WI38 (cell line): ENCODE measurements around the gene CKAP2L.

ENCODE experiments used
- H3K4me3 ChIP-seq: 2 replicates; pipeline ENCODE4 v1.5.1; 2011; ENCODE audit warnings: low read depth, mild to moderate bottlenecking, control low read depth, low read length
- TF ChIP-seq, protein P1 (sequence below): IDR thresholded peaks from 2 replicates; pipeline ENCODE4 v1.5.1; 2012; ENCODE audit warnings: low read depth, mild to moderate bottlenecking, control low read depth, low read length

CKAP2L gene

DNA sequence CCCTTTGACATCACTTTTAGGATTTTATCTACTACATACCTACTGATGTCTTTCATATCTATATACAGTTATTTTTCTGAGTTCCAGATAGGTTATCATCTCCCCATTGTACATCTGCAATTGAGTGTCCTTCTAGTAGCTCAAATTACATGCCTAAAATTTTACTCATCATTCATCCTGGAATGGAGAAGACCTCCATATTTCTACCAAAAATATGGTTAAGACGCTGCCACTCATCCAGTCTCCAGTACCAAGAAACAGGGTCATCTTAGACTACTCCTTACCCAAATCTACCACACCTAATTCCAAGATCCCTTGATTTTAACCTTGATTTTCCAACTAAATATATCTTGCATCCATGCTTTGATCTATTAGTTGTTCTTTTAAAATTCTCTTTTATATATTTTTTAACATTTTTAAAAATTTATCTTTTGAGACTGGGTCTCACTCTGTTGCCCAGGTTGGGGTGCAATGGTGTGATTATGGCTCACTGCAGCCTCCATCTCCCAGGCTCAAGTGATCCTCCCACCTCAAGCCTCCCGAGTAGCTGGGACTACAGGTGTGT lies 8.6 kb upstream of the CKAP2L start:
- TF ChIP-seq, protein P1, sequence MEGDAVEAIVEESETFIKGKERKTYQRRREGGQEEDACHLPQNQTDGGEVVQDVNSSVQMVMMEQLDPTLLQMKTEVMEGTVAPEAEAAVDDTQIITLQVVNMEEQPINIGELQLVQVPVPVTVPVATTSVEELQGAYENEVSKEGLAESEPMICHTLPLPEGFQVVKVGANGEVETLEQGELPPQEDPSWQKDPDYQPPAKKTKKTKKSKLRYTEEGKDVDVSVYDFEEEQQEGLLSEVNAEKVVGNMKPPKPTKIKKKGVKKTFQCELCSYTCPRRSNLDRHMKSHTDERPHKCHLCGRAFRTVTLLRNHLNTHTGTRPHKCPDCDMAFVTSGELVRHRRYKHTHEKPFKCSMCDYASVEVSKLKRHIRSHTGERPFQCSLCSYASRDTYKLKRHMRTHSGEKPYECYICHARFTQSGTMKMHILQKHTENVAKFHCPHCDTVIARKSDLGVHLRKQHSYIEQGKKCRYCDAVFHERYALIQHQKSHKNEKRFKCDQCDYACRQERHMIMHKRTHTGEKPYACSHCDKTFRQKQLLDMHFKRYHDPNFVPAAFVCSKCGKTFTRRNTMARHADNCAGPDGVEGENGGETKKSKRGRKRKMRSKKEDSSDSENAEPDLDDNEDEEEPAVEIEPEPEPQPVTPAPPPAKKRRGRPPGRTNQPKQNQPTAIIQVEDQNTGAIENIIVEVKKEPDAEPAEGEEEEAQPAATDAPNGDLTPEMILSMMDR = no peak
- no peak overlapping the region for H3K4me3 ChIP-seq

DNA sequence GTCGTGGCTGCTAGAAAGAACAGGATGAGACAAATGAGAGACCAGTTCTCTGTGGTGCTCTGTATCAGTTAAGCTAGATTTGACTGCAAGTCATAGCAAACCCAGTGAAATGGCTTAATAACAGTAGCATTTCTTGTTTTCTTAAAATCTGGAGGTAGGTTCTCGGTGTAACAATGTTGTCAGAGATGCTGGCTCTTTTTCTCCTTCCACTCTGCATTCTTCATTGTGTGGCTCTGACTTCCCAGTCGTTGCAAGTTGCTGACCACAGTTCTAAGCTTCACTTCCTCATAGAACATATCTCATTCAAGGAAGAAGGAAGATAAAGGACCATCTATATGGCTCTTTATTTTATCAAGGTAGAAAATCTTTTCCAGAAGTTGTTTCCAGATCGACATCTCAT lies 7.9 kb upstream of the CKAP2L start:
- no peak overlapping the region for H3K4me3 ChIP-seq
- TF ChIP-seq, protein P1 = no peak

DNA sequence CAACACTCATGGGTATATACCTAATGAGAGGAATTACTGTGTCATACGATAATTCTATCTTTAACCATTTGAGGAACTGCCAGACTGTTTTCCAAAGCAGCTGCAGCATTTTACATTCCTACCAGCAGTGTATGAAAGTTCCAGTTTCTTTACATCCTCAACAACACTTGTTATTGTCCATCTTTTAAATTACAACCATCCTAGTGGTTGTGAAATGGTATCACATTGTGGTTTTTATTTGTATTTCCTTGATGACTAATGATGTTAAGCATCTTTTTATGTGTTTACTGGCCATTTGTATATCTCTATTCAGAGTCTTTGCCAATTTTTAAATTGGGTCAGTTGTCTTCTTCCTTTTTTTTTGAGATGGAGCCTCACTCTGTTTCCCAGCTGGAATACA lies 4.0 kb upstream of the CKAP2L start:
- TF ChIP-seq, protein P1 = peak; percentile 28; the same call in 1 of the 2 replicates

DNA sequence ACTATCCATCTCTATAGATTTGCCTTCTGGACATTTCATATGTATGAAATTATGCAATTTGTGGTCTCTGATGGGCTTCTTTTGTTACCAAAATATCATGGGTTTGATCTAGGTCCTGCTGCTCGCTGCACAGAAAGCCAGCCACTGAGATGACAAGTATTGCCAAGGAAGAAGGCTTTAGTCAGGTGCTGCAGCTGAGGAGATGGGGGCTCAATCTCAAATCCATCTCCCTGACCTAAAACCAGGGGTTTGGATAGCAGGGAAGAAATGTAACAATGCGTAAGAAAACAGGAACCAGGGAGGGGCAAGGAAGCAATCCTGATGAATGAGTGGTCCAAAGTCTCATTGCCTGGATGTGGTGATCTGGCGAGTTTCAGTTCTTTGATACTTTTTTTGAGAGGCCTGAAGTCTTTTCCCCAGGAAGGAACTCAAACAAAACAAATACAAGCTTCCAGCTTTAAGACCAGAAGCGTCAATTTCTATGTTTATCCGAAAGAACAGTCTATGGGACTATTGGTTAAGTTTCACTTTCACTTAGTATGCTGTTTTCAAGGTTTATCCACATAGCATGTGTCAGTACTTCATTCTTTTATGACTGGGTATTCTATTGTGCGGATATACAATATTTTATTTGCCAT lies 3.4 kb upstream of the CKAP2L start:
- peak overlapping the region; percentile 31 for H3K4me3 ChIP-seq
- TF ChIP-seq, protein P1 = no peak

More for the DNA sequence above, 4.0 kb upstream of the CKAP2L start:
- H3K4me3 ChIP-seq = no peak overlapping the region

DNA sequence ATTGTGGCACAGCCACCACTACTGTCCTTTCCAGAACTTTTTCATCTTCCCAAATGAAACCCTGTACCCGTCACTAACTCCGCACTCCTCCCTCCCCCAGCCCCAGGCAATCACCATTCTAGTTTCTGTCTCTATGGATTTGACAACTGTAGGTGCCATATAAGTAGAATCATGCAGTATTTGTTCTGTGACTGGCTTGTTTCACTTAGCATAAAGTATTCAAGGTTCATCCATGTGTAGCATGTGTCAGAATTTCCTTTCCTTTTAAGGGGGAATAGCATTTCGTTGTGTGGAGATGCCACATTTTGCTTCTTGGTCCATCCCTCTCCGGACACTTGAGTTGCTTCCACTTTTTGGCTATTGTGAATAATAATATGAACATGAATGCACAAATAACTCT lies 842 bp upstream of the CKAP2L start:
- TF ChIP-seq, protein P1 = no peak
- peak overlapping the region; percentile 80 for H3K4me3 ChIP-seq

- TF ChIP-seq, protein P1 = no peak
- H3K4me3 ChIP-seq = no peak overlapping the region
Measured at GRCh38 chr2:112762276-112762675, 2.1 kb downstream of the CKAP2L start.

GRCh38 chr2:112760149-112760548 lies 4.3 kb downstream of the CKAP2L start:
- TF ChIP-seq, protein P1 = no peak

More at GRCh38 chr2:112760149-112760548, 4.3 kb downstream of the CKAP2L start:
- H3K4me3 ChIP-seq = no peak overlapping the region
